Endometrium (tissue), 2 donors: ENCODE data around the gene DBNL.

ENCODE experiments used
- FAIRE-seq: peaks from 2 replicates; lab custom pipeline; 2012; peaks lifted over from hg19 to GRCh38; lab: Jason Lieb, UNC
- donor health status: control.
- donor health status: control.

Gene DBNL

GRCh38 chr7:44062180-44062902 is 17.8 kb downstream of the DBNL start:
- FAIRE-seq = no peak

- no peak for FAIRE-seq
Measured at GRCh38 chr7:44062903-44063295, 18.4 kb downstream of the DBNL start.

DNA sequence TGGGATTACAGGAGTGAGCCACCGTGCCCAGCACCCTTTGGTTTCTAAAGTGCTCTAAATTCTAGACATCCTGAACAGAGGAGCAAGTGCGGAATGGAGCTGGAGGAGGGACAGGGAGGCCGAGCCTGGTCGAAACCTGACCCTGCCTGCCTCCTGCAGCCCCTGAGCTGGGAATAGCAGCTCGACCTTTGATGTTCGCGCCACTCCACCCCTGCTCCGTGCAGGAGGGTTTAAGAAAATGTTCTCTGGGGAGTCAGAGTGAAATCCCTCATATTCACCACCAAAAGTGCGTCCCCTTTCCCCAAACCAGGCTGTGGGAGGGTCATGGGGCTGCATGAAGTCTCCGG is 19.0 kb downstream of the DBNL start:
- no peak for FAIRE-seq

GRCh38 chr7:44063894-44064651 is 19.6 kb downstream of the DBNL start:
- no peak for FAIRE-seq

DNA sequence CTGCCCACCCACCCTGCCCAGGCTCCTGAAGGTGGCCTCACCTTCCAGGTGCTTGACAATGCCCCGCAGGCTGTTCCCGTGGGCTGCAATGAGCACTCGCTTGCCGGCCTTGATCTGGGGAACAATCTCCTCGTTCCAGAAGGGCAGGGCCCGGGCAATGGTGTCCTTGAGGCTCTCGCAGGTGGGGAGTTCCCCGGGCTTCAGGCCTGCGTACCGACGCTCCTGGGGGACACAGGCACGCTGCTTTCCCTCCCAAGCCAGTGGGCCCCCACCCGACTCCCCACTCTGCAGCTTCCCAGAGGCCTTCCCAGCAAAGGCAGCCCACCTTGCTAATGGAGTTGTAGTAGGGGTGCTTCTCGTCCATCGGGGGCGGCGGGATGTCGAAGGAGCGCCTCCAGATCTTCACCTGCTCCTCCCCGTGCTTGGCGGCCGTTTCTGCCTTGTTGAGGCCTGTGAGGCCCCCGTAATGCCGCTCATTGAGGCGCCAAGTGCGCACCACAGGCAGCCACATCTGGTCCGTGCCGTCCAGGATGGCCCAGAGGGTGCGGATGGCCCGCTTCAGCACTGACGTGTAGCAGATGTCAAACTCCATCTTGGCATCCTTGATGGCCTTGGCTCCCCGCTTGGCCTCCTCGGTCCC is 20.4 kb downstream of the DBNL start:
- no peak for FAIRE-seq

DNA sequence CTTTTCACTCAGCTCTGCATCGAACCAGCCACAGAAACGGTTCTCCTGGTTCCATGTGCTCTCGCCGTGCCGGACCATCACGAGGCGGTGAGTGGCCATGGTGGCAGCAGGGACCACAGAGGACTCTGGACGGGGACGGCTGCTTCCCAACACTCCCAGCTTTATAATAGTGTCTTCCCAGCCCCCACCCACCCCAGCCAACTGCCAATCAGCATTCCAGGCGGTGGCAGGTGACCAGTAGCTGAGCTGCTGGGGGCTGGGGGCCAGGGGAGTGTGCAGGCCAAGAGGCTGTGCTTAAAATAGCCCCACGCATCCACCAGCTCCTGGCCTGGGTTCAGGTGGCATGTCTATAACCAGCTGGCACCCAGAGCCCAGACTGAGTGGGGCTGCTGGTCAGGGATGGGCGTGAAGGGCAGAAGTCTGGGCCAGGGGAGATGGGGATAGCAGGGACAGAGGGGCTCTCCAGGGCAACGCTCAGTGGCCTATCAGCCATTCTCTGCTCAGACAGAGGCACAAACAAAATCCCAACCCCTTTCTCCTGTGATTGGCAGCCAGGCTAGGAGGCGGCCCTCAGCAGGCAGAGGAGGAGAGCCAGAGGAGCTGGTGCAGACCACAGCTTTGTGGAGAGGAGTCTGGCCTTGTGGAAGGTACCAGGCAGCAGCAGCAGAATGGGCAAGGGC is 21.1 kb downstream of the DBNL start, which contains the start of gene PGAM2:
Gene PGAM2, minus strand, starts transcription at position 137 of the 680 bp plus-strand sequence. Its CDS starts 38 bp downstream, at position 99.
- FAIRE-seq = no peak

GRCh38 chr7:44066111-44066460 is 21.6 kb downstream of the DBNL start:
- FAIRE-seq = no peak

DNA sequence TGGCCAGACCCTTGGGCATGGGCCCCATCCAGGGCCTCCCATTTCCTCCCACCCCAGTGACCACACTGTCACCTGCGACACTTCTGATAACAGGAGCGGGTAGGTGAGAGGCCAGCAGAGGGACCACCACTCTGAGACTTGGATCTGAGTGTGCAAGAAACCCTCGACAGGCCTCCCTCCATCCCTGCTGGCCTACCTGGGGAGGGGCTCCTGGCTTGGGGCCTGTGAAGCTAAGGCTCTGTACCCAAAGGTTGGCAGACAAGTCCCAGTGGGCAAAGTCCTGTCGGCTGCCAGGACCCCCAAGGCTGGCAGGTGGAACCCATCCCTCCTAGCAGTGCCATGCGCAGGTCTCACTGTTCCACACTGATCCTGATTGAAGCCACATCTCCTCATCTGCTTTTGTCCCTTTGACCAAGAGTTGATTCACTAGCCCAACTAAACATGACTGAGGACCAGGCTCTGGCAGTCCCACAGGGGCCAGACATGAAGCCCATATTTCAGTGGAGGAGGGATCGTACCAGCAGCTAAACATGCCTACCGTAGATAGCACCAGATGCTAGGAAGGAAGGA is 22.1 kb downstream of the DBNL start:
- no peak for FAIRE-seq

- FAIRE-seq = no peak
Measured at GRCh38 chr7:44067064-44067951, 22.8 kb downstream of the DBNL start.

- FAIRE-seq = no peak
Measured at GRCh38 chr7:44068054-44068453, 23.6 kb downstream of the DBNL start.

DNA sequence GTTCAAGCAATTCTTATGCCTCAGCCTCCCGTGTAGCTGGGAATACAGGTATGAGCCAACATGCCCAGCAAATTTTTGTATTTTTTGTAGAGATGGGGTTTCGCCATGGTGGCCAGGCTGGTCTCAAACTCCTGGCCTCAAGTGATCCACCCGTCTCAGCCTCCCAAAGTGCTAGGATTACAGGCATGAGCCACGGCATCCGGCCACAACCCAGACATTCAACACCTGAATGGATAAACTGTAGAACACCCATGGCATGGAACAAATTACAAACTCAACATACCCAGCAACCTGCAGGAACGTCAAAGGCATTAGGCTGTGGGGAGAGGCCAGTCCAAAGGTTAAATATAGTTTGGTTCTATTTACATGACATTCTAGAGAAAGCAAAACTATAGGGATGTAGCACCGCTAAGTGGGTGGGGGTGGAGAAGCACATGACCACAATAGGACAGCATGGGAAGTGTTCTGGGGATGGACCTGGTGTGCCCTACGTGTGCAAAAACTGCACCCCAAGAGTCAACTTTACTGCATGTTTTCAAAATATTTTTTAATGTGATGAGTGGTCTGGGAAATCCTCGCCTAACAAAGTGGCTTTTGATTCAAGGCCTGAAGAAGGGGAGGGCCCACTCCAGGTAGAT is 27.3 kb downstream of the DBNL start:
- no peak for FAIRE-seq

DNA sequence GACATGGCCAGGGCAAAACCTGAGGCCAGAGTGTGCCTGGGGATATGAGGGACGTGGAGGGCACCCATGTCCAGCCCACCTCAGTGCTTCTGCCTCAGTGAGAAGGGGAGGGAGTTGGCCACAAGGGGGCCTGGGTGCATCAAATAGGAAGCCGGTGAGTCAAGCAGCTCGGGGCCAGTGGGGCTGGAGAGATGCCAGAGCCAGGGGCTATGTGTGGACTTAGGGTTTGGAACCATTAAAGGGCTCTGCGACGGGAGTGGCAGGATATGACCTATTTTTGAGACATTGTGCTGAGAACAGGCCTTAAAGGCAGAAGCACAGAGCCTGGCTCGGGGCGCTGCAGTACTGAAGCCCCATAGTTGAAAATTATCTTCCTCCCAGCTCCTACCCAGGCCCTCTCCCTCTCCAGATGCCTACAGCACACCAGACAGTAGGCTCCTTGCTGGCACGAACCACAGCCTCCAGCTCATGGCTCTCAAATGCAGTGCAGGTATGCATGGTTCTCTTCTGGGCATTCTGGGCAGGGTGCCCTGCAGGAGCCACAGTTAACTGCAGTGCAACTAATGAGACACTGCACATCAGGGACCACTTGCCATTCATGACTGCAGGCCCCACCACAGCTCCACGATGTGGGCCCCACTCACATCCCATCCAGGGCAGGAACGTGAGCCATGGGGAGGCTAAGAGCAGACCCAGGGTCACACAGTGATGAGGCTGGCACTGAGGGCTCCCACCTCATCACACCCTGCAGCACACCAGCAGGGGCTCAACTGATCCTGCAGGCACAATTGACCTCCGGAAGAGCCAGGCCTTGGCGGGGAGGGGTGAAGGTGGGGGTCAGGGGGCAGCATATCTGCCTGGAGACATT is 28.1 kb downstream of the DBNL start:
- no peak for FAIRE-seq

GRCh38 chr7:44073664-44074348 is 29.3 kb downstream of the DBNL start:
- FAIRE-seq = no peak

DNA sequence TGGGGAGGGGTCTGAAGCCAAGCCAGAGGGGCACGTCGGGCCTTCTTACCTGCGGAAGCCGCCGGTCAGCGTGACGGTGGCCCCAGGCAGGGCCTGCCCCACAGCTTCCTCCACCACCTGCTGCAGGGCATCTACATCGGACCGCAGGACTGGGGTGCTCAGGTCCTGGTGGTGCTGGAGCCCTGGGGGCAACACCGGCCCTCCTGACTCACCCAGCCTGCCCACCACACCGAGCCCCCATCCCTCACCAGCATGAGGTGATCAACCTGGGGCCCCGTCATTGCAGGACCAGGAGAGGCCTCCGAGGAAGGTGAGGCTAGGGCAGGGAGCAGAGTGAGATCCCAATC is 29.8 kb downstream of the DBNL start:
- FAIRE-seq = no peak

- no peak for FAIRE-seq
Measured at GRCh38 chr7:44075296-44076075, 31.0 kb downstream of the DBNL start.

DNA sequence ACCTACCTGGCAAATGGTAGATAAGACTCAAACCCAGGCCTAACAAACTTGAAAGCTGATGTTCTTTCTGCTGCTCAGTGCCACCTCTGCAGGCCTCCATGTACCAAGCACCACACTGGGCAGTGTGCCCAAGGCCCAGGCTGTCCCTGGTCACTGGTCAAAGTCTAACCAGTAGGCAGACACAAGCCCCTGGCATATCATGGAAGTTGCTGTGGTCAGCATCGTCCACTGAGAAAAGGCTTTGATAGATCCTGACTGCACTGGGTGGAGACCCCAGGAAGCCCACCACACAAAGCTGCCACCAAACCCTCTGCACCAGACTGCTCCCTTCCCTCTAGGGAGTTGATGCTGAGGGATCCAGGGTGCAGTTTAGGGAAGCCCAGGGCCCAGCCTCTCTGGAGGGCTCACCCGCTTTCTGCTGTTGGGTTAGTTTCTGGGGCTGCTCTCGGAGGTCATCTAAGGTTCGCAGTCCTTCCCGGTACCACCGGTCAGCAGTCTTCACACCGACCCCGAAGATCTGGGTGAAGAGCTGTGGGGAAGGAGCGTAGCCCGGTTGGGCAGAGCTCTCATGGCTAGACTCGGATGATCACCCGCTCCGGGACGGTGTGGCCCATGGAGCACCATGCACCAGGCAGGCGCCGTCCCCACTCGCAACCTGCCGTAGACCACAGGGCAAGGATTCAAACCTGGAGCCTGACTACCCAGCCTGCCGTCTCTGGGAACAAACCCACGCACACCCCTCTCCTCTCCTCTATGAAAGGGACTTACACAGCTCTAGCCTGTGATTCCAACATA is 31.8 kb downstream of the DBNL start:
- no peak for FAIRE-seq

DNA sequence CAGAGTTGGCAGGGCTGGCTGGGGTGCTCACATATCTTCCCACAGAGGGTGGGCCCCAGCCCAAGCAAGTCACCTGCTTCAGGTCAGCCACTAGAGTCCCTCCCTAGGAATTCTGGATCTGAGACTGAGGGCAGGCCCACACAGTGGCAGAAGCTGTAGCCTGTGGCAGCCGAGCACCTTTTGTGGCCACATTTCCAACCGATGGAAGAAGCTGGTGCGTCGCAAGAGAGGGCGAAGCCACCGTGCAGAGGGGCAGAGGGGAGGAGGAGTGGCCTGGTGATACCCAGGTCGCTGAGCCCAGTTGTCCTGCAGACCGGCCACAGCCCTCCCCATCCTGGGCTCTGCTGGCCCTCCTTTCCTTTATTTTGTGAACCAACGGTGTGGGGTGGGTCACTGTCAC is 32.6 kb downstream of the DBNL start:
- no peak for FAIRE-seq

DNA sequence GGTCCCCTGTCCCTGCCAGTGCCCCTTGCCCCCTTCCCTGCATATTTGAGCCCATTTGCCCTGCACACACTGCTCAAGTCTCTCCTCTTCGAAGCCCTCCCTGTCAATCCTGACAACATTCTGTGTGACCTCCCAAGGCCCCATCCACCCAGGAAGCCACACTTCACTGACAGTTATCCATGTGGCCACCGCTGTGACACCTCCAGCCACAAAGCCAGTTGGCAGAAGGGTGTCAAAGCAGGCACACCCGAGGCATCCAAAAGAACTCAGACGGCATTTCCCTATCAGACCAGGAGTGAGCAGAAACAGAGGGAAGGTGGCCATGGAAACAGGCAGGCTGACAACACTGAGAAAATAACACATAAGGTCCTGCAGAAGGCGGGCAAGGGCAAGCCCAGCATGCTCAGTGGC is 33.2 kb downstream of the DBNL start:
- no peak for FAIRE-seq
